ENCODE results near the gene TOGARAM2. TPM values are rescaled to one million over a fixed set of nuclear protein-coding genes. Genes with fewer than 3 reads are reported as not detected.

Gene TOGARAM2
- total and polyA plus RNA-seq, 8 donors: 1.5 to 7.3 (median 4.1) TPM

- ATAC-seq (no peak), DNase-seq (no peak)
- no peak overlapping the region for H3K4me3 ChIP-seq
- peaks cover 0 to 7% of the 10 kb centered on the region in 2 donors for H3K27me3 ChIP-seq
- TF ChIP-seq, protein P1, sequence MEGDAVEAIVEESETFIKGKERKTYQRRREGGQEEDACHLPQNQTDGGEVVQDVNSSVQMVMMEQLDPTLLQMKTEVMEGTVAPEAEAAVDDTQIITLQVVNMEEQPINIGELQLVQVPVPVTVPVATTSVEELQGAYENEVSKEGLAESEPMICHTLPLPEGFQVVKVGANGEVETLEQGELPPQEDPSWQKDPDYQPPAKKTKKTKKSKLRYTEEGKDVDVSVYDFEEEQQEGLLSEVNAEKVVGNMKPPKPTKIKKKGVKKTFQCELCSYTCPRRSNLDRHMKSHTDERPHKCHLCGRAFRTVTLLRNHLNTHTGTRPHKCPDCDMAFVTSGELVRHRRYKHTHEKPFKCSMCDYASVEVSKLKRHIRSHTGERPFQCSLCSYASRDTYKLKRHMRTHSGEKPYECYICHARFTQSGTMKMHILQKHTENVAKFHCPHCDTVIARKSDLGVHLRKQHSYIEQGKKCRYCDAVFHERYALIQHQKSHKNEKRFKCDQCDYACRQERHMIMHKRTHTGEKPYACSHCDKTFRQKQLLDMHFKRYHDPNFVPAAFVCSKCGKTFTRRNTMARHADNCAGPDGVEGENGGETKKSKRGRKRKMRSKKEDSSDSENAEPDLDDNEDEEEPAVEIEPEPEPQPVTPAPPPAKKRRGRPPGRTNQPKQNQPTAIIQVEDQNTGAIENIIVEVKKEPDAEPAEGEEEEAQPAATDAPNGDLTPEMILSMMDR (IDR thresholded peaks at IDR 0.05): no peak
- intact Hi-C loops (cut with DNase I): no loop called here
- peaks cover 19 to 80% of the 10 kb centered on the region in 2 donors for H3K4me1 ChIP-seq
- no peaks in the 10 kb centered on the region for H3K36me3 ChIP-seq
- peak overlapping the region in 1 of 2 donors; percentile 76 for H3K27ac ChIP-seq
- H3K9me3 ChIP-seq: no peaks in the 10 kb centered on the region
Measured at GRCh38 chr2:29013057-29013780, 32.1 kb downstream of the TOGARAM2 start.

- Histone ChIP-seq H3K9me3 (no peaks in the 10 kb centered on the region), H3K27ac (peak overlapping the region in 1 of 2 donors; percentile 76), H3K36me3 (no peaks in the 10 kb centered on the region), H3K4me1 (peaks cover 19 to 85% of the 10 kb centered on the region in 2 donors), H3K27me3 (peaks cover 0 to 7% of the 10 kb centered on the region in 2 donors), H3K4me3 (no peak overlapping the region)
- intact Hi-C loops (cut with DNase I): no loop called here
- DNase-seq: no peak
- no peak for ATAC-seq
- TF ChIP-seq, protein P1 (IDR thresholded peaks at IDR 0.05): no peak
Measured at GRCh38 chr2:29014331-29014730, 33.2 kb downstream of the TOGARAM2 start.

GRCh38 chr2:29014811-29015421 lies 33.8 kb downstream of the TOGARAM2 start:
- H3K36me3 ChIP-seq: no peaks in the 10 kb centered on the region
- TF ChIP-seq, protein P1 (IDR thresholded peaks at IDR 0.05): no peak
- intact Hi-C loops (cut with DNase I): no loop called here
- peak overlapping the region in 1 of 2 donors; percentile 76 for H3K27ac ChIP-seq
- peak in 1 of 4 donors; percentile 71 for DNase-seq
- H3K9me3 ChIP-seq: no peaks in the 10 kb centered on the region
- peaks cover 19 to 85% of the 10 kb centered on the region in 2 donors for H3K4me1 ChIP-seq
- no peak overlapping the region for H3K4me3 ChIP-seq
- peaks cover 0 to 7% of the 10 kb centered on the region in 2 donors for H3K27me3 ChIP-seq
- ATAC-seq: no peak

GRCh38 chr2:29015701-29016470 lies 34.8 kb downstream of the TOGARAM2 start:
- peaks cover 0 to 7% of the 10 kb centered on the region in 2 donors for H3K27me3 ChIP-seq
- intact Hi-C loops (cut with DNase I): no loop called here
- H3K4me3 ChIP-seq: no peak overlapping the region
- H3K4me1 ChIP-seq: peaks cover 13 to 77% of the 10 kb centered on the region in 2 donors
- no peak for ATAC-seq
- no peaks in the 10 kb centered on the region for H3K36me3 ChIP-seq
- no peaks in the 10 kb centered on the region for H3K9me3 ChIP-seq
- TF ChIP-seq, protein P1 (IDR thresholded peaks at IDR 0.05): no peak
- no peak for DNase-seq
- peak overlapping the region in 1 of 2 donors; percentile 76 for H3K27ac ChIP-seq

- peaks cover 7 to 71% of the 10 kb centered on the region in 2 donors for H3K4me1 ChIP-seq
- ATAC-seq: no peak
- peaks cover 0 to 7% of the 10 kb centered on the region in 2 donors for H3K27me3 ChIP-seq
- TF ChIP-seq, protein P1 (IDR thresholded peaks at IDR 0.05): no peak
- H3K9me3 ChIP-seq: no peaks in the 10 kb centered on the region
- H3K36me3 ChIP-seq: no peaks in the 10 kb centered on the region
- no peak overlapping the region for H3K4me3 ChIP-seq
- no peak for DNase-seq
- intact Hi-C loops (cut with DNase I): no loop called here
- H3K27ac ChIP-seq: peak overlapping the region in 1 of 2 donors; percentile 76
Measured at GRCh38 chr2:29016504-29016903, 35.4 kb downstream of the TOGARAM2 start.

Data from left lung (tissue), 10 donors.